ENCODE results near the gene ZDHHC20. TPM values are rescaled to one million over a fixed set of nuclear protein-coding genes. Genes with fewer than 3 reads are reported as not detected.

The ZDHHC20 gene
- total RNA-seq, 1 experiment from 2014 or later, result 69.1 TPM

DNA sequence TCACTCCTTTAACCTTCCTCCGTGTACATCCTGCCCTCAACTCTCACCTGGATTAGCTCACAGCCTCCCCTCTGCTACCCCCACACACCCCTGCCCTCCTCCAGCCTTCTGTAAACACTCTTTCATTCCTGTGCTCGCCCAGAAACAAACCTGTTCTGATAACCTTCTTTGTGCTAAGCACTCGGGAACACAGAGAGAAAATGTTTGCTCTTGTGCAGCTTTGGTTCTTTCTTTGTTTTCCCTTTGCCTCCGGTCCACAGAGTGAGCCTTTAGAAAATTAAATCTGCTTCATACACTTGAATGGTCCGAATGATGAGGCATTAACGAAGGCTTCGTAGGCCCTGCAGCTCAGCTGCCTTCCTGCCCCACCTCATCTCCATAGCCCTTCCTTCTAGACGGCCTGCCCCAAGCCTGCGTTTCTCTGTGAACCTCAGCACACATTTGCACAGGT, 6.6 kb upstream of the ZDHHC20 start:
- no peaks in the 10 kb centered on the region for H3K9me3 ChIP-seq (ENCODE audit: control insufficient read depth, low read depth, low read length)
- no peak overlapping the region for H2BK5ac ChIP-seq (ENCODE audit: insufficient read length, low read length)
- no peak overlapping the region for H2AK5ac ChIP-seq (ENCODE audit: insufficient read length, low read length)
- no peak overlapping the region for H3K23ac ChIP-seq (ENCODE audit: insufficient read length, low read depth, low read length)
- Mint-ChIP-seq H3K4me1 (peaks cover 17 to 20% of the 10 kb centered on the region in 2 experiments), H3K4me3 (peak overlapping the region in 1 of 2 experiments; percentile 13; a peak in 1 of 5 replicates), H3K27me3 (ENCODE audit: low read depth) (no peaks in the 10 kb centered on the region), H3K9me3 (peaks cover 0 to 3% of the 10 kb centered on the region in 2 experiments; a peak in 1 of 5 replicates), H3K27ac (peak overlapping the region; percentile 35 to 86 (median 42); a peak in 5 of 7 replicates), H3K36me3 (ENCODE audit: insufficient read depth in 1 of 3, low read depth in 3 of 3) (no peaks in the 10 kb centered on the region)
- TF ChIP-seq, protein P1, sequence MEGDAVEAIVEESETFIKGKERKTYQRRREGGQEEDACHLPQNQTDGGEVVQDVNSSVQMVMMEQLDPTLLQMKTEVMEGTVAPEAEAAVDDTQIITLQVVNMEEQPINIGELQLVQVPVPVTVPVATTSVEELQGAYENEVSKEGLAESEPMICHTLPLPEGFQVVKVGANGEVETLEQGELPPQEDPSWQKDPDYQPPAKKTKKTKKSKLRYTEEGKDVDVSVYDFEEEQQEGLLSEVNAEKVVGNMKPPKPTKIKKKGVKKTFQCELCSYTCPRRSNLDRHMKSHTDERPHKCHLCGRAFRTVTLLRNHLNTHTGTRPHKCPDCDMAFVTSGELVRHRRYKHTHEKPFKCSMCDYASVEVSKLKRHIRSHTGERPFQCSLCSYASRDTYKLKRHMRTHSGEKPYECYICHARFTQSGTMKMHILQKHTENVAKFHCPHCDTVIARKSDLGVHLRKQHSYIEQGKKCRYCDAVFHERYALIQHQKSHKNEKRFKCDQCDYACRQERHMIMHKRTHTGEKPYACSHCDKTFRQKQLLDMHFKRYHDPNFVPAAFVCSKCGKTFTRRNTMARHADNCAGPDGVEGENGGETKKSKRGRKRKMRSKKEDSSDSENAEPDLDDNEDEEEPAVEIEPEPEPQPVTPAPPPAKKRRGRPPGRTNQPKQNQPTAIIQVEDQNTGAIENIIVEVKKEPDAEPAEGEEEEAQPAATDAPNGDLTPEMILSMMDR (conservative IDR thresholded peaks at IDR 0.05), result no peak
- H3K27me3 ChIP-seq (ENCODE audit: insufficient read depth, low read length), result no peaks in the 10 kb centered on the region
- H3K79me1 ChIP-seq (ENCODE audit: insufficient read depth, low read depth, low read length, poor library complexity, severe bottlenecking), result no peaks in the 10 kb centered on the region
- no peak overlapping the region for H3K27ac ChIP-seq (ENCODE audit: insufficient read length, low read depth, low read length)
- no peak overlapping the region for H3K9ac ChIP-seq (ENCODE audit: extremely low read depth, insufficient read length, low read length)
- no peak overlapping the region for H3T11ph ChIP-seq (ENCODE audit: low read length)
- peak overlapping the region; percentile 19 for H3K18ac ChIP-seq (ENCODE audit: insufficient read length, low read depth, low read length)
- H4K20me1 ChIP-seq (ENCODE audit: control insufficient read depth, insufficient read depth, insufficient read length), result no peaks in the 10 kb centered on the region
- no CpG with 5 or more reads among the region's 9 CpGs for WGBS (ENCODE audit: extremely low coverage, insufficient read length, low lambda C conversion rate)
- no peak overlapping the region for H2BK12ac ChIP-seq (ENCODE audit: insufficient read length, low read depth, low read length)
- no peak overlapping the region for H4K91ac ChIP-seq (ENCODE audit: insufficient read length, low read depth, low read length)
- H2BK120ac ChIP-seq (ENCODE audit: low read depth, low read length, poor library complexity, severe bottlenecking), result no peak overlapping the region
- H3K4ac ChIP-seq (ENCODE audit: low read depth, low read length), result no peak overlapping the region
- H3K56ac ChIP-seq (ENCODE audit: insufficient read length, low read depth, low read length), result no peak overlapping the region
- H3K14ac ChIP-seq (ENCODE audit: insufficient read depth, low read length), result 0 out of 2 replicates have a peak overlapping the region, but pooled peaks have one; percentile 27
- peaks cover 3% of the 10 kb centered on the region; the same call in 1 of the 2 replicates for H3K4me1 ChIP-seq (ENCODE audit: insufficient read depth, low read length)
- H4K5ac ChIP-seq (ENCODE audit: insufficient read length, low read depth, low read length), result no peak overlapping the region
- peak overlapping the region; percentile 5 for H2AFZ ChIP-seq (ENCODE audit: low read length)
- H3K23me2 ChIP-seq (ENCODE audit: insufficient read length, low read depth, low read length, poor library complexity, severe bottlenecking), result no peaks in the 10 kb centered on the region
- H2BK15ac ChIP-seq (ENCODE audit: low read depth, low read length), result no peak overlapping the region
- H3K79me2 ChIP-seq (ENCODE audit: insufficient read depth, low read length), result no peaks in the 10 kb centered on the region
- no peak overlapping the region for H2BK20ac ChIP-seq (ENCODE audit: low read depth, low read length, poor library complexity, severe bottlenecking)
- H3K4me2 ChIP-seq (ENCODE audit: insufficient read depth, insufficient read length, low read length), result no peak overlapping the region
- no peak overlapping the region for H4K8ac ChIP-seq (replicated peaks; ENCODE audit: insufficient read length, low read depth, low read length)
- no peak for DNase-seq
